Measurements from ENCODE around the gene NEUROD4. TPM values are rescaled to one million over a fixed set of nuclear protein-coding genes. Genes with fewer than 3 reads are reported as not detected.

NEUROD4 gene
- total RNA-seq, 3 donors from 2014 or later (not counting 1 experiment from before 2014, with no cell fraction given) = not detected

DNA sequence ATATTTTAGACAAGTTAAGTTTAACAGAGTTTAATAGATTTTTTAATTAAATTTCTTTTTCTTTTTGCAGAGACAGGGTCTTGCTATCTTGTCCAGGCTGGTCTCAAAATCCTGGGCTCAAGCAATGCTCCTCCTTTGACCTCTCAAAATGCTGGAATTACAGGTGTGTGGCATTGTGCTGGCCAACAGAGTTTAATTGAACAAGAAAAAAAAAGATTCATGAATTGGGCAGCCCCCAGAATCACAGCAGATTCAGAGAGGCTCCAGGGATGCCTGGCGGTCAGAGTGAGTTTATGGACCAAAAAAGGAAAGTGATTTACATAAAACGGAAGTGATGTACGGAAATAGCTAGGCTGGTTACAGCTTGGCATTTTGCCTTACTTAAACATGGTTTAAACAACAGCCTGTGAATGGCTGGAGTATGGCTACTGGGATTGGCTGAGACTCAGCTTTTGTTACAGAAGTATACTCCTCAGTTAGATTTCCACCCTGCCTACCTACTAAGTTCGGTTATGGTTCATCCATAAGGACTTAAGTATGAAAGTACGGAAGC lies 20.7 kb upstream of the NEUROD4 start:
- Histone ChIP-seq H3K27me3 (ENCODE audit: control insufficient read depth, insufficient read depth, low read length) (no peaks in the 10 kb centered on the region), H3K4me3 (ENCODE audit: low read length) (no peak overlapping the region), H3K27ac (ENCODE audit: low read length) (no peak overlapping the region), H3K4me1 (ENCODE audit: control insufficient read depth, insufficient read depth, low read length) (no peaks in the 10 kb centered on the region), H3K9me3 (ENCODE audit: control insufficient read depth, insufficient read depth, low read length) (no peaks in the 10 kb centered on the region), H3K36me3 (ENCODE audit: control insufficient read depth, insufficient read depth, low read length) (no peaks in the 10 kb centered on the region)
- Mint-ChIP-seq H3K9me3 (no peaks in the 10 kb centered on the region), H3K27me3 (ENCODE audit: low read depth in 2 of 2) (peaks cover 7 to 9% of the 10 kb centered on the region in 2 donors), H3K4me3 (no peak overlapping the region), H3K27ac (no peak overlapping the region), H3K4me1 (peaks cover 0 to 5% of the 10 kb centered on the region in 2 donors), H3K36me3 (no peaks in the 10 kb centered on the region)
- ATAC-seq (peak in 1 of 3 donors; percentile 15), DNase-seq (no peak)
- intact Hi-C loops (cut with micrococcal nuclease) = no loop called here
- TF ChIP-seq, protein P1, sequence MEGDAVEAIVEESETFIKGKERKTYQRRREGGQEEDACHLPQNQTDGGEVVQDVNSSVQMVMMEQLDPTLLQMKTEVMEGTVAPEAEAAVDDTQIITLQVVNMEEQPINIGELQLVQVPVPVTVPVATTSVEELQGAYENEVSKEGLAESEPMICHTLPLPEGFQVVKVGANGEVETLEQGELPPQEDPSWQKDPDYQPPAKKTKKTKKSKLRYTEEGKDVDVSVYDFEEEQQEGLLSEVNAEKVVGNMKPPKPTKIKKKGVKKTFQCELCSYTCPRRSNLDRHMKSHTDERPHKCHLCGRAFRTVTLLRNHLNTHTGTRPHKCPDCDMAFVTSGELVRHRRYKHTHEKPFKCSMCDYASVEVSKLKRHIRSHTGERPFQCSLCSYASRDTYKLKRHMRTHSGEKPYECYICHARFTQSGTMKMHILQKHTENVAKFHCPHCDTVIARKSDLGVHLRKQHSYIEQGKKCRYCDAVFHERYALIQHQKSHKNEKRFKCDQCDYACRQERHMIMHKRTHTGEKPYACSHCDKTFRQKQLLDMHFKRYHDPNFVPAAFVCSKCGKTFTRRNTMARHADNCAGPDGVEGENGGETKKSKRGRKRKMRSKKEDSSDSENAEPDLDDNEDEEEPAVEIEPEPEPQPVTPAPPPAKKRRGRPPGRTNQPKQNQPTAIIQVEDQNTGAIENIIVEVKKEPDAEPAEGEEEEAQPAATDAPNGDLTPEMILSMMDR (IDR thresholded peaks at IDR 0.05) = no peak
- 47% methylated on average over 3 of the region's 5 CpGs for WGBS (ENCODE audit: insufficient coverage)

DNA sequence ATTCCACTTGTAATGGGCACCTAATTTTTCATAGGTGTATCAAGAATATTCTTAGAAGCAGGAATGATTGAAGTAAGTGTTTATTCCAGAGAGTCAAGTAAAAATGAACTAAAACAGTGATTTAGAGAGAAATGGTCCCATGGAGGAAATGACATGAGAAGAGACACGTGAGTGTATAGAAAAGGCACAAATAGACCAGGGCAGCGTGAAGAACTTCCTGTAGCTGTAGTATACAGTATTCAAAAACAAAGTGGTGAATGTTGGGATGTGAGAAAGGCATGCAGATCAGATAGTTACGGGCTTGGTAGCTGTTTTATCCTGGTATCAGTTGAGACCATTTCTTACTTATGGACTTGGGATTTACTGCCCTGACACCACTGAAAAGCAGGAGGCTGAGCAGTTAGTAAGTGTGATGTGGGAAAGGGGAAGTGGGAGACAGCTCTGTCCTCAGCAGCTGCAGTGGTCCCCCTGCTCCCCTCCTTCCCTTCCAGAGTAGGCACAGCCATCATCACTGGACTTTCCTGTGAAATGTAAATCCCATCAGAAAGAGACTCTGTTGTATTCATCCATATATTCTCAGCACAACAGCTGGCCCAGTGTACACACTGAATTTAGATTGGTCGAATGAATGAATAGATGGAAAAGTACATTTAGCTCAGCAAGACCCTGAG lies 18.4 kb upstream of the NEUROD4 start:
- H3K27ac Mint-ChIP-seq = no peak overlapping the region

DNA sequence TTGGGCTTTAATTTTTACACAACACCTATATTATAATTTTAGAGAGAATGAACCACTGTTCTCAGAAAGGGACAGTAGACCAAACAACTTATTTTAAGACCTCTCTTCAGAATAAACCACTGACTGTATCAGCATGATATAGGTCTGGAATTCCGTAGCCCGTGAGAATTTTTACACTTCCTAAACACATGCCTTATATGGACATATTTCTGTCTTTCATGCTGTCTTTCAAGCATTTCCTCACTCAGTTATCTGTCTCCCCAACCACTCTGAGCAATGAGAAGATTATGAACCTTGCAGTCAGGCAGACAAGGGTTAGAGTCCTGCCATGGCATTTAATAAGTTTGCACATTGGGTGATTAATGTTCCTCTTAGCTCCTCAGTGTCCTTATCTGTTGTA lies 17.4 kb upstream of the NEUROD4 start:
- H3K9me3 ChIP-seq (ENCODE audit: control insufficient read depth, insufficient read depth, low read length) = no peaks in the 10 kb centered on the region
- intact Hi-C loops (cut with micrococcal nuclease) = no loop called here
- no peaks in the 10 kb centered on the region for H3K36me3 ChIP-seq (ENCODE audit: control insufficient read depth, insufficient read depth, low read length)
- H3K27ac ChIP-seq (ENCODE audit: low read length) = no peak overlapping the region
- peaks cover 5 to 10% of the 10 kb centered on the region in 2 donors for H3K27me3 Mint-ChIP-seq (ENCODE audit: low read depth in 2 of 2)
- no peak overlapping the region for H3K4me3 Mint-ChIP-seq
- WGBS (ENCODE audit: insufficient coverage) = 92% methylated on average over 2 of the region's 2 CpGs
- H3K9me3 Mint-ChIP-seq = no peaks in the 10 kb centered on the region
- H3K36me3 Mint-ChIP-seq = no peaks in the 10 kb centered on the region
- H3K27ac Mint-ChIP-seq = no peak overlapping the region
- no peaks in the 10 kb centered on the region for H3K27me3 ChIP-seq (ENCODE audit: control insufficient read depth, insufficient read depth, low read length)
- ATAC-seq = no peak
- H3K4me3 ChIP-seq (ENCODE audit: low read length) = no peak overlapping the region
- peaks cover 0 to 5% of the 10 kb centered on the region in 2 donors for H3K4me1 Mint-ChIP-seq
- DNase-seq = no peak
- TF ChIP-seq, protein P1 (IDR thresholded peaks at IDR 0.05) = no peak
- H3K4me1 ChIP-seq (ENCODE audit: control insufficient read depth, insufficient read depth, low read length) = no peaks in the 10 kb centered on the region

More for the DNA sequence above, 18.4 kb upstream of the NEUROD4 start:
- H3K27me3 ChIP-seq (ENCODE audit: control insufficient read depth, insufficient read depth, low read length) = no peaks in the 10 kb centered on the region
- no peaks in the 10 kb centered on the region for H3K9me3 Mint-ChIP-seq
- H3K4me3 ChIP-seq (ENCODE audit: low read length) = no peak overlapping the region
- no peaks in the 10 kb centered on the region for H3K4me1 ChIP-seq (ENCODE audit: control insufficient read depth, insufficient read depth, low read length)
- H3K36me3 Mint-ChIP-seq = no peaks in the 10 kb centered on the region
- TF ChIP-seq, protein P1 (IDR thresholded peaks at IDR 0.05) = no peak
- H3K4me3 Mint-ChIP-seq = no peak overlapping the region
- no peaks in the 10 kb centered on the region for H3K36me3 ChIP-seq (ENCODE audit: control insufficient read depth, insufficient read depth, low read length)
- WGBS (ENCODE audit: insufficient coverage) = 39% methylated on average over 4 of the region's 4 CpGs
- H3K9me3 ChIP-seq (ENCODE audit: control insufficient read depth, insufficient read depth, low read length) = no peaks in the 10 kb centered on the region
- intact Hi-C loops (cut with micrococcal nuclease) = no loop called here
- peaks cover 3 to 6% of the 10 kb centered on the region in 2 donors for H3K27me3 Mint-ChIP-seq (ENCODE audit: low read depth in 2 of 2)
- no peak overlapping the region for H3K27ac ChIP-seq (ENCODE audit: low read length)
- no peak for ATAC-seq
- peak in 1 of 2 donors; percentile 26 for DNase-seq
- H3K4me1 Mint-ChIP-seq = peaks cover 0 to 5% of the 10 kb centered on the region in 2 donors
